ENCODE measurements around the gene PPP1R9B. TPM values are rescaled to one million over a fixed set of nuclear protein-coding genes. Genes with fewer than 3 reads are reported as not detected.

PPP1R9B gene
- total and polyA plus RNA-seq, 2 of the 8 experiments (the other 6 are each of a cell fraction or from before 2014, with no cell fraction given) = 5.2 to 13.1 TPM

GRCh38 chr17:50136096-50136687, 14.3 kb downstream of the PPP1R9B start:
- Histone ChIP-seq H4K91ac (replicated peaks; ENCODE audit: insufficient read length, low read length) (no peak overlapping the region), H3K4ac (replicated peaks; ENCODE audit: insufficient read length, low read depth, low read length) (no peak overlapping the region), H3K9me3 (ENCODE audit: insufficient read depth in 2 of 2, low read depth in 1 of 2, low read length in 1 of 2) (no peaks in the 10 kb centered on the region), H3K56ac (replicated peaks; ENCODE audit: insufficient read length, low read depth, low read length) (no peak overlapping the region), H2AK5ac (ENCODE audit: low read depth, low read length) (no peak overlapping the region), H3K4me3 (ENCODE audit: extremely low read depth in 1 of 4, insufficient read depth in 2 of 4, low read depth in 3 of 4, low read length in 4 of 4) (no peak overlapping the region), H4K8ac (ENCODE audit: extremely low read depth, insufficient read depth, low read length) (no peak overlapping the region), H2BK12ac (ENCODE audit: low read depth, low read length) (no peak overlapping the region), H3K27me3 (replicated peaks in 1 of 4; ENCODE audit: control insufficient read depth in 3 of 4, extremely low read depth in 1 of 4, insufficient read depth in 3 of 4, low read length in 3 of 4) (peaks cover 0 to 8% (median 1%) of the 10 kb centered on the region in 4 experiments; a peak in 4 of 7 replicates), H3K79me1 (ENCODE audit: low read depth, low read length) (no peaks in the 10 kb centered on the region), H2AFZ (ENCODE audit: low read length) (no peak overlapping the region), H3K23me2 (ENCODE audit: low read depth, low read length) (no peaks in the 10 kb centered on the region), H2BK15ac (ENCODE audit: low read length) (no peak overlapping the region), H3K9ac (replicated peaks in 1 of 4; ENCODE audit: extremely low read depth in 1 of 4, low read depth in 3 of 4, low read length in 3 of 4) (no peak overlapping the region), H3K36me3 (ENCODE audit: control insufficient read depth in 2 of 4, insufficient read depth in 4 of 4, low read length in 3 of 4) (peaks cover 3 to 13% (median 13%) of the 10 kb centered on the region in 4 experiments; a peak in 5 of 8 replicates), H2BK20ac (ENCODE audit: low read length) (no peak overlapping the region), H3K27ac (ENCODE audit: low read depth, low read length) (no peak overlapping the region), H2BK120ac (replicated peaks; ENCODE audit: low read depth, low read length) (no peak overlapping the region), H3K23ac (ENCODE audit: insufficient read length) (no peak overlapping the region), H3K4me1 (replicated peaks in 1 of 4; ENCODE audit: control insufficient read depth in 3 of 4, insufficient read depth in 4 of 4, low read length in 3 of 4) (peaks cover 8 to 28% (median 17%) of the 10 kb centered on the region in 4 experiments), H3K79me2 (ENCODE audit: control insufficient read depth in 1 of 2, insufficient read depth in 2 of 2, low read length in 2 of 2) (no peaks in the 10 kb centered on the region), H4K5ac (ENCODE audit: insufficient read length, low read depth, low read length) (no peak overlapping the region), H2BK5ac (ENCODE audit: low read depth, low read length) (no peak overlapping the region), H3K18ac (ENCODE audit: extremely low read depth, low read length) (no peak overlapping the region), H3K4me2 (ENCODE audit: insufficient read depth in 1 of 2, low read depth in 2 of 2, low read length in 2 of 2) (no peak overlapping the region), H4K20me1 (replicated peaks in 1 of 2; ENCODE audit: control insufficient read depth in 1 of 2, insufficient read depth in 2 of 2, low read length in 2 of 2) (peaks cover 0 to 6% of the 10 kb centered on the region in 2 experiments), H3K14ac (ENCODE audit: insufficient read length) (no peak overlapping the region)
- TF ChIP-seq SIN3A (conservative IDR thresholded peaks at IDR 0.05 in 1 of 2, IDR thresholded peaks at IDR 0.05 in 1 of 2; ENCODE audit: low read depth in 1 of 2, low read length in 2 of 2) (no peak), SUZ12 (IDR thresholded peaks at IDR 0.05; ENCODE audit: low read length) (no peak), NANOG (IDR thresholded peaks at IDR 0.05; ENCODE audit: insufficient read depth, low read depth, low read length, poor library complexity, severe bottlenecking) (no peak), E2F6 (IDR thresholded peaks at IDR 0.05) (no peak), POU5F1 (IDR thresholded peaks at IDR 0.05; ENCODE audit: low read depth, low read length) (no peak), SIRT6 (IDR thresholded peaks at IDR 0.05; ENCODE audit: low read length) (no peak), RFX5 (IDR thresholded peaks at IDR 0.05; ENCODE audit: borderline replicate concordance, low read depth, low read length) (no peak), POLR2A (IDR thresholded peaks at IDR 0.05; ENCODE audit: control extremely low read depth in 1 of 2, low read depth in 2 of 2, low read length in 2 of 2) (no peak)
- DNase-seq (ENCODE audit: low read depth in 1 of 2, low spot score in 2 of 2) = no peak
- ChIA-PET CTCF (ENCODE audit: partially characterized antibody) (interaction anchor here (0.6 to 21.6 kb wide), 10 partner anchors 13 to 160 kb away, joined by 3 to 299 read pairs (median 8); partner anchors contain the start of genes PDK2, PPP1R9B and SGCA), POLR2A (ENCODE audit: partially characterized antibody) (interaction anchor here (0.8 to 1.1 kb wide), 2 partner anchors 9 to 10 kb away, joined by 4 to 5 read pairs; no protein-coding TSS in a partner anchor)
- no peak for FAIRE-seq
- WGBS, 2 experiments (ENCODE audit: extremely low coverage in 1 of 2, insufficient coverage in 1 of 2, insufficient read length in 1 of 2, insufficient replicate concordance in 2 of 2, low coverage in 1 of 2, low lambda C conversion rate in 2 of 2, missing lambda C conversion rate in 1 of 2) = 91% methylated on average over 11 of the region's 11 CpGs; no CpG with 5 or more reads in 1 of the 2 experiments
